HG03060 (cell line): ENCODE measurements around the gene TTLL7.
"Not testable (repeated sequence)": the region's sequence is repeated elsewhere in the genome, so short reads cannot be mapped to it uniquely, and the experiment has no call there.

Experiments
- ATAC-seq: cut with Tn5 transposase; IDR thresholded peaks from one replicate; pipeline ENCODE4 v1.9.1; 2021; ENCODE audit warnings: low read depth, moderate number of reproducible peaks; ENCODE audit not compliant: unreplicated experiment

TTLL7 gene

DNA sequence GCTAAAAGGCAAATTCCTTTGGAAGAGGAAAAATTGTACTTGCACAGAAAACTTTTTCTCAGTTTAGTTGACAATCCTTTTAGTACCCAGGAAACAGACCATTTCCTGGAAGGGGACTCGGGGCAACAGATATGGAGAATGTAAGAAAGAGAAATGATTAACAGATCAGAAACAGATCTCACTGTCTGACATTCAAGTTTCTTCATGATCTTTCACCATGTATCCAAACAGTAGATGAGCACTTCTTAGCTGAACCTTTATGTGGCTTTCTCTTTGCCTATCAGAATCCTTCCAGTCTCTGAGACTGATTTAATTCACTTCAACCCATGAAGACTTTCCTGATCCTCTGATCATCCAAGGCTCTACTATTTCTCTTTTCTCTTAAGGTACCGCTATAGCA is 2.7 kb downstream of the TTLL7 start:
- no peak for ATAC-seq

DNA sequence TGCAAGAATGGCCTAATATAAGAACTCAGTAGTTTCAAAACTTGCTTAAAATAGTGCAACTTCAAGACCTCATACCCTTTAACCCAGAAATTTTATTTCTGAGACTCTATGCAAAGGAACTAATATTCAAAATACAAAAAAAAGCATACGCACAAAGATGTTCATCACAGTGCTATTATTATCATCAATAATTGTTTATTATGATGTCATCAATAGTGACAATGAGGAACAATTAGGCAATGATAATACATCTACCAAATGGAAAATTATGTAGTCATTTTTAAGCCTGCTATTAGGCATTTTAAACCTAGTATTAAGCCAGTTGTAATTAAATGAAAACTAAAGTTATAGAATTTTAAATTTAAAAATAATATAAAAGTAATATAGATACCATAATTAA is 3.3 kb downstream of the TTLL7 start:
- ATAC-seq: no peak

DNA sequence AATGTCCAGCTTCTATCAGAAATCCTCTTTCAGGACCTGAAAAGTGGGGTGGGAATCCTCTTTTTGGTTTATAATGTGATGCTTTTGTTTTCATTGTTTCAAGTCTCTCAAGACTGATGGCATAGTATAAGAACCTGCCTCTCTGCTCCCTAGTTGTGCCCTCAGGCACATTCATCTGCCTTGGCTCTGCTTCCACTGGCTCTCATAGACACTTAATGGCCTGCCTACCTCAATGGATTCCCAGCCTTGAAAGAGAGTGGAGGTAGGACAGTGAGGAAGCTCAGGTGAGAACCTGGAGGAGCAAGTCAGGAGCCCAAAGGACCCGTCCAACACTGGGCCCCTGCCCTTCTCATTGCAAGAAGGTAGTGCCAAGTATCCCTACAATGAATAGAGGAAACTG is 4.8 kb downstream of the TTLL7 start:
- ATAC-seq: no peak

DNA sequence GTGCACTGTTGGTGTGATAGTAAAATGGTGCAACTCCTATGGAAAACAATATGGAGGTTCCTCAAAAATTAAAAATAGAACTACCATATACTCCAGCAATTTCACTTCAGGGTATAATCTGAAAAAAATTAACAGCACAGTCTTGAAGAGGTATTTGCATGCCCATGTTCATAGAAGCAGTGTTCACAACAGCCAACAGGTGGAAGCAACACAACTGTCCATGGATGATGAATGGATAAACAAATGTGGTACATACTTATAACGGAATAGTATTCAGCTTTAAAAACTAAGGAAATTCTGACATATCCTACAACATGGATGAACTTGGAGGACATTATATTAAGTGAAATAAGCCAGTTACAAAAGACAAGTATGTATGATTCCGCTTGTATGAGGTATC is 8.2 kb downstream of the TTLL7 start:
- ATAC-seq: no peak

DNA sequence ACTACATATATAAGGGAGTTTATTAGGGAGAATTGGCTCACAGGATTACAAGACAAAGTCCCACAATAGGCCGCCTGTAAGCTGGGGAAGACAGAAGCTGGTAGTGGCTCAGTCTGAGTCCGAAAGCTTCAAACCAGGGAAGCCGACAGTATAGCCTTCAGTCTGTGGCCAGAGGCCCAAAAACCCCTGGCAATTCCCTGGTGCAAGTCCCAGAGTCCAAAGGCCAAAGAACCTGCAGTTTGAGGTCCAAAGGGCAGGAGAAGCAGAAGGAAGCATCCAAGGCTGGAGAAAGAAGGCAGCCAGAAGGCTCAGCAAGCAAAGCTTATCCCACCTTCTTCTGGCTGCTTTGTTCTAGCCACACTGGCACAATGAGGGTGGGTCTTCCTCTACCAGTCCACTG is 13.9 kb downstream of the TTLL7 start:
- ATAC-seq: no peak

DNA sequence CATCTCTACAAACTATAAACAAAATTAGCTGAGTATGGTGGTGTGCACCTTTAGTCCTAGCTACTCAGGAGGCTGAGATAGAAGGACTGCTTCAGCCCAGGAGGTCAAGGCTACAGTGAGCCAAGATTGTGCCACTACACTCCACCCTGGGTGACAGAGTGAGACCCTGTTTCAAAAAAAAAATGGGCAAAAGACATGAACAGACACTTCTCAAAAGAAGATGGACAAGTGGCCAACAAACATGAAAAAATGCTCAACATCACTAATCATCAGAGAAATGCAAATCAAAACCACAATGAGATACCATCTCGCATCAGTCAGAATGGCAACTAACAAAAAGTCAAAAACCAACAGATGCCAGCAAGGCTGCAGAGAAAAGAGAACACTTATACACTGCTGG is 15.0 kb downstream of the TTLL7 start:
- not testable (repeated sequence) for ATAC-seq

DNA sequence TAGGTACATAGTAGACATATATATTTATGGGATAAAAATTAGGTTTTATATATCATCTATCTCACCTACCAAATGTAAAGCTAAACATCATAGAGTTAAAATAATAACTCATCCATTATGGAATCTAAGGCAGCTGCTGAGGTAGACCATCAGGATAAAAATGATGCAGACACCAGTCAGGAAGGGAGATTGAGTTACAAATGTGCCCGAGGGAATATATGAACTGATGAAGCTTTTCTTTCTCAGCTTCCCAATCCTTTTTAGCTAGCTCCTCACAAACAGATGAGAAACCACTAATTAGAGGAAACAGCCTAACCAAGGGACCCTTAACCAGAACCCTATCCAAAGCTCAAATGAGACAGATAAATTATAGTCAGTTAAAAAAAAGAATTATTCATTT is 20.9 kb downstream of the TTLL7 start:
- ATAC-seq: no peak

DNA sequence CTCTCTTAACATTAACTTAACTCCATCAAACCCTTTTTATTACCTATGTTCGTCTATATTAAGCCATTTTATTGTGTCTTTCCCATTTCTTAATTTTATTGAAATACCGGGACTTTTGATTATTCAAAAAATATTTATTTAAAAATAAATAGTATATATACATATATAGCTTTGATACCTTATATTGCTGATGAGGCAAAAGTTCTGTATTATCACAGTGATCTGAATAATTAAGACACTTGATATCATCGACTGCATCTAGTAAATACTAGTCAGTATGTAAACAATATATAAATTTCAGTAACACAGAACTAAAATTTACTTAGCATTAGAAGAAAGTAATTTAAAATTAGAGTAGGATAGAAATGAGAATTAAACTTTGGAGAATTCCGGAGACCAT is 22.0 kb downstream of the TTLL7 start:
- no peak for ATAC-seq

DNA sequence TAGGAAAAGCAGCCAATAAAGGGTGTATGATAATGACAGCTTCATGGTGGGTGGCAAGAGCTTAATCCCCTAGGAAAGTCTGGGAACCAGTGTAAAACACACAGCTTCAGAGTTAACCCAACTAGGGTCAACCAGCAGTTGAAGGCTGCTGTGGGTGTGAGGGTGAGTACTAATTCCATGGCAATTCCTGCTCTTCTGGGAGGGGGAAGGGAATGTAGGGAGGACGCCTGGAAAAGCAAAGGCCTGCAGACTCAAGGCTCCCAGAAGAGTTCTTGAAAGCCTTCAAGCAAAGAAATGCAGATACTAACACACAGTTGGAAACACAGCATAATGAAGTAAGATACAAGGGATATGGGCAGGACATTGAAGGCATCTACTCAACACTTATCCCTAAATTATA is 28.1 kb downstream of the TTLL7 start:
- ATAC-seq: no peak

DNA sequence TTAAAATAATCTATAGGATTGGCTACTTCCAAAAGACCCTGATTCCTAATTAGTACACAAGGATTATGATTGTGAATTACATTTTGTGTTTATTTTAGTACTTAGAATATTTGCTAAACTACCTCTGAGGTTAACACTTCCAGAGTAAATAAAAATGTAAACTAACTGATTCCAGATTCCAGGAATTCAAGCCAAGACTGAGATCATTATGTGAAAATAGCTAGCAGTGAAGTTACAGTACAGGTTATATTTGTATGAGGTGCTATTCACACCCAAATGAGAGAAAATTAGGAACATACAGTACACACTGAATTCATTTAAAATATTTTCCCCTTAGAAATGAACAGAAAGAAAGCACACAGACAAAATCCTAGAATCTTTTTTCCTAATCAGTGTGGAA is 28.8 kb downstream of the TTLL7 start:
- no peak for ATAC-seq

DNA sequence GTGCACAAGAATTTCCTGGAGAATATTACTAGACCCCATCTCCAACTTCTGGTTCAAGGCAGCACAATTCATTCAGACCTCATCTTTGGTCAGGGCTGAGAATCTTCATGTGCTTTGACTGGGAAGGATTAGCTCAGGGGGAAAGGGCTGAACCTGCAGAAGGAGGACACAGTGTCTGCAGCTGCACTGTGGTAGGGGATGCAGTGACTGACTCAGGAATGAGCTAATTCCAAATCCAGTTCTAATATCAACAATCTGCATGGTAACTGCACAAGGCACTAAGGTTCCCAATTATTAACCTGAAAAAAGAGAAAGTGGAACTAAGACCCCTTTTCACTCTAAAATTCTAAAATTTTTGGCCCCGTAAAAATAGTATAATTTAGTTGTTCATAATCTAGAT is 31.6 kb downstream of the TTLL7 start:
- no peak for ATAC-seq

DNA sequence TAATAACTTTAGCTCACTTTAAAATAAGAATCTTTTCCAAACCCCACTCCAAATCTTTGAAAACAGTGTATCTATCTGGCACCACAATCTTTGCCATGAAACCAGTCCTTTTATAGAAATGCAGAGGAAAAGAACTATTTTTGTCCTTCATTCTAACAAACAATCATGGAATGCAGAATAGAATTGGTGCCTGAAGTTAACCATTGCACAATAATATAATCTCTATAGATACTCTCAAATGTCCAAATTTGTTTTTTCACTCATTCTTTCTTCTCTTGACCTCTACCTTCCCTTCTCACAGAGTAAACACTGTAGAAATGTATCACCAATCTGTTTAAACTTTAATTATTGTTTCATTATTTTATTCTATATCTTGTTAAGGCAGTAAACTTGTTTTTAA is 34.8 kb downstream of the TTLL7 start:
- ATAC-seq: no peak

DNA sequence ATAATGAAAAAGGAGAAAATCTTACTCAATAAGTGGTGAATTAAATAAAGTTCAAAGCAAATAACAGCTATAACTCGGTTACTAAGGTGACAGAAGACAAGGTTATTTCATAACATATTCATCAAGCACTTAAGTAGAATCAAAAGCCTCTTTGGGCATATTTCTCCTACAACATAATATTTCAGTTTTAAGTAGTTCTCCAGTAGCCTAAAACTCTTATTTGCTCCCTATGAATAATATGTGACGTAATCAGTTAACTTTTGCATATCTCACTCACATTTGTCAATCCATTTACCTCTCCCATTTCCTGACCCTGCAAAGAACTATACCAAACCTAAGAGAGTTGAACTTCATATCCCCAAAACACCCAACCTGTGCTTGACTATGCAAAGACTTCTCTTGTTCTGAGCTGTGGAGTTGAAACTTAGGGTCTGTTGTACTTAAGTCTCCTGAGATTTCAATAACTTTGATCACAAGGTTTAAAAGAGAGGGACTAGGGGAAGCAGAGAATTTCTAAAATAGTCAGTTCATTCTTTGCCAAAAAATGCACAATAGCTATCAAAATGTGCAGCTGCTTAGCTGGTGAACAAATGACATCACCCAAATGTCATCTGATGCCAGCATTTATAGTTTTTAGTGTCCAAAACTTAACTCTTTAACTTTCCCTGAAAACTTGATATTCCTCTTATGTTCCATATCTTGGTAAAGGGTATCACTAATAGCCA is 37.2 kb downstream of the TTLL7 start:
- no peak for ATAC-seq

DNA sequence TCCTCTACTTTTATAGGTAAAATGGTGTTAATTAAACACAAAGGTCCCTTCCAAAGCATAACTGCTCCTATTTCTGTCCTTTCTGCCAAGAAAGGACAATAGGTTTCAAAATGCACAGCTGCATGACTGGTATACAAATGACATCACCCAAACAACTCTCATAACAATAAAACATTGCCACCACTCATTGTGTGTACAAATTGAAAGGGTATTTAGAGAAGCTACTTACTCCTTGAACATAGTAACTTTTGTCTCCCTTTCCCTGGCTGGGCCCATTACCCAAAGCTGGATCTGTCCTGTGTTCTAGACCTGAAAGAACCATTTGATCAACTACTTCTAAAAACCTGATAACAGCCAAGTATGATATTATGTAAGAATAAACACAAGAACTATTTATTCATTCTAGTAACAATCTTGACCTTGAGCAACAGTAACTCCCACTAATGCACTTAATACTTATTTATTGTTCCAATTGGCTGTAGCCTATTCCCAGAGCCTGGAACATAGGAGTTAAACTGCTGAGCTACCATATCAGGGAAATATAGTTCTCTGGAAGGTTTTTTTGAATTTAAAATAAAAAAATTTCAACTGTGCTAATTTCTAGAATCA is 38.2 kb downstream of the TTLL7 start:
- no peak for ATAC-seq

DNA sequence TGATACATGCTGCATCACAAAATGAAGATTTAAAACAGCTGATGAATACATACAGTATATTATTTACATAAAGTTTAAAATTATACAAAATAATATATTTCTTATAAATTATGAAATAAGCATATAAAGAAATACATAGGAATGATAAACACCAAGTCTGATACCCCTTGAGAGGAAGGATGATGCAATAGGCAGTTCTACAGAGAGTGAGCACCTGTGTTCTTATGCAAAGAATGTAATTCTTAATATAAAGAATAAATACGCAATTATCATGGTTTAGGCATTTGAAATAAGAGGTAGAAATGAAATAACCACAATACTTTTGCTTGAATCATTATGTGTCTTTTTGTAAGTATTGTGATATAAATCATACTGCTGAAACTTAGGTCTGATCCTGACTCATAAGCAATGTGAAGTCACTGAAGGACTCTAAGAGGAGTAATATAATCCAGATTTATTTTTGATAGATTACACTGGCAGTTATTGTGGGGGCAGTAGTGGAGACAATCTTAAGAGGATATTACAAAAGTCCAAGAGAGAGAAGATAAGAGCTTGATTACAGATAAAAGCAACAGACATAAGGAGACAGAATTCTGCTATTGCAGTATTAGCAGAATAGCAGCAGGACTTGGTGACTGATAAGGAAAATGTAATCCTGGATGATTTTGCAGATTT is 39.0 kb downstream of the TTLL7 start:
- ATAC-seq: no peak

DNA sequence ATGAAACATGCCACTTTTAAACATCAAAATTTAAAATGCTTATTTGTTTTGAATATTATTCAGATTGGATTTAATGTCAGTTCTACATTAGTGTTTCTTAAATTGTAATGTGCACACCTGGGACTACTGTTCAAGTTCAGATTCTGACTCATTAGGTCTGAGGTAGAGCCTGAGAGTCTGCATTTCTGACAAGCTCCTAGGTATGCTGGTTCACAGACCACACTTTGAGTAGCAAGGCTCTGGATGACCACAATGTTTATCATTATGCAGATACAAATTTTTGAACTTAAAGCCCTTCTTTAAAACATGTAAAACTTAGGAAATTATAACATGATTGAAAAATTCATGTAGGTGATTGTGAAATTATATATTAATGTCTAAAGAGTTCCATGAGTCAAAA is 40.2 kb downstream of the TTLL7 start:
- ATAC-seq: no peak

DNA sequence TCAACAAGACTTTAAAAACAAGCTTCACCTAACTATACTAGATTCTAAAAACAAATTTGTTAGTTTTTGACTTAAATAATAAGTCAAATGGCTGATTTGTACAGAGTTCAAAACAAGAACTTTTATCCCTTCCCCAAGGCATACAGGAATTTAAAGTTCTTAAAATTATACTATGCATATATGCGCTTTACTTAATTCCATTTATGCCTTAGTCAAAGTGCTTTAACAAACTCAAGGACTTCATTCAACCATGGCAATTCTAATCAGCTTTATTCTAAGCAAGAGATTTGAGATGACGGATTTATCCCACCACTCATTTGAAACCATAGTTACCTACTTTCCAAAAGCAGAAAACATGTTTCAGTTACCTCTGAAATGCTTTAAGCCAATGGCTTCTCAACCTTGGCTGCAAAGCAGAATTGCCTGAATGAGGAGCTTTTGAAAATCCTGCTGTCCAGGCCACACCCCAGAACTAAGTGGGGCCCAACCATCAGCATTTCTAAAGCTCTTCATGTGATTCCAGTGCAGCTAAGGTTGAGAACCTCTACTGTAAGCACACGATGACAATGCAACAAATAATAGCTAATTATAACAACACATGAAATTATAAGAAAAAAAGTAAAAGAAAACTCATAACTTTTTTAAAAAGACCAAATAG is 44.6 kb downstream of the TTLL7 start:
- no peak for ATAC-seq

DNA sequence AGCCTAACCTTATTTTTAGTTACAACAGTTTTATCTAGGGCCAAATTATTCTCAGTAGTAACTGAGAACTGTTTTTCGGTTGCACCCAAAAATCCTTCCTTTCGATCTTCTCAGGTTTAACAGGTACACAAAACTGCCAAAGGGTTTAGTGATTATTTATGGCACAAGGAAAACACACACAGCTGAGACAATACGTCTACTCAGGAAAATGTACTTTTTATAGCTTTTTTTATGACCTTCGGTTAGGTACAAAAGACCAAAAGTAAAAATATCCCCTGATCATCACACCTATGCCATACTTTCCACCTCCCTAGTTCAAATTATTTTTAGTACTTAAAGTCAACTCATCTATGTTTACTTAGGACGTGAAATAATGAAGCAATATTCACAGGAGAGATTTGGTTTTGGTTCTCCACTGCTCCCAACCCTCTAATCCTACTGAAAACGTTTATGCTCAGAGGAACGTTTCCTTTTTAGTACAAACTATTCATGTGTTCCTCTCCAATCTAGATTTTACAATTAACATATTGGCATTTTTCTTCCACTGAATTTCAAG is 48.7 kb downstream of the TTLL7 start:
- ATAC-seq: no peak

DNA sequence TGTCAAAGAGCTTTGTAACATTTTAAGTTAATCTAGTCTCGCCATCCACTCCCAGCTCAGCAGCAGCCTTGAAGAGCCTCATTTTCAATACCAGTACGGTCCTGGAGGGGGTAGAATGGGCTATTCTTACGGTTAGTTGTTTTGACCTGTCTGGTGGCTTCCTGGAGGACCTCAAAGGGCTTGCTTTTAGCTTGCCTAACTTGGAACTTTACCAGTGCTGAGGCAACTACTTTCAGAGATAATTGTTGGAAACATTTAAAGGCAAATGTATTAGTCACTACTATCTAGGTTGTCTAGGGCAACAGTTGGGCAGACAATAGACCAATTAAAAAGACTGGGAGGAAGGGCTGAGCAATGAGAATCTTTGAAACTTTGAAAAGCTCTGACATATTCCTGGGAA is 56.0 kb downstream of the TTLL7 start:
- no peak for ATAC-seq

DNA sequence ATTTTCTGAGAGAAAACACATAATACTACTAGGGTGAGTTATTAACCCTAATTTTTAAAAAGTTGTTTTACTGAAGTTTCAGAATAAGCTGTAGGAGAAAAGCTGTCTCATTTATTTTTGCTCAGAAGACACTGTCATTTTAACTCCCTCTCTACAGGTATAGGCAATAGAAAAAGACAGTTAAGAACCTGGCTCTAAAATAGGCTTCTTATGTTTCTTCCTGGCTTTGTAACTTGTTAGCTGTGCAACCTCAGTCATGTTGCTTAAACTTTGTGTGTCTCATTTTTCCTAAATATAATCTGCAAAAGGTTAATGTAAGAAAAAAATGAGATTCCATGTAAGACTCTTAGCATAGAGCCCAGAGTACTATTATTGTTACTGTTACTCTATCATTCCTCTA is 64.4 kb downstream of the TTLL7 start:
- ATAC-seq: no peak

DNA sequence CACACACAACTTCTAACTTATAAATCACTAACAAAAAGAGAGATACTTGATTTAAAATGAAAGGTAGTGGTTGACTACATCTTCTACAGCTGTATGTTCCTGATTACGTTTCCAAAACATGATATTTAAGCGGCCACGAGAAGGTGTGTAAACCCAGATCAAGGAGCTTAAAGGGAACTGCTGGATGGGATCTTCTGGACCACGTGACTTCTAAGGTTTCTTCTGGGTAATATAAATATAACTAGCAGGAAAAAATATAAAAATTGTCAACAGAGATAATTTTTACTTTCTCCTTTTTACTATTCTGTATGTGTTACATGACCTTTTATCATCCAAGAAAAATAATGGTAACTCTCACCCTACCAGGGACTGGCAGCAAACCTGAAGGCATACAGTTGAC is 66.2 kb downstream of the TTLL7 start:
- ATAC-seq: no peak
